ENCODE measurements around the gene NLE1. TPM values are rescaled to one million over a fixed set of nuclear protein-coding genes. Genes with fewer than 3 reads are reported as not detected.

The NLE1 gene
- polyA plus RNA-seq, 1 of the 3 experiments (the other 2 are of a cell fraction): 22.1 TPM

- ChIA-PET POLR2A (no interaction called here), CTCF (interaction anchor here (1.9 kb wide), 1 partner anchor 18 kb away, joined by 4 read pairs; no protein-coding TSS in a partner anchor)
- Histone ChIP-seq H3K36me3 (replicated peaks in 1 of 2; ENCODE audit: control insufficient read depth in 1 of 2, insufficient read depth in 2 of 2, low read length in 1 of 2) (peaks cover 22 to 51% of the 10 kb centered on the region in 2 experiments), H3K27me3 (ENCODE audit: insufficient read depth) (no peaks in the 10 kb centered on the region), H3K4me2 (no peak overlapping the region), H3K4me3 (ENCODE audit: low read depth in 2 of 2, low read length in 1 of 2) (no peak overlapping the region), H3K79me2 (ENCODE audit: insufficient read depth) (peaks cover 29% of the 10 kb centered on the region), H3K9me2 (no peaks in the 10 kb centered on the region), H3K9ac (no peak overlapping the region), H3K9me3 (no peaks in the 10 kb centered on the region), H3K4me1 (ENCODE audit: control insufficient read depth in 1 of 2, insufficient read depth in 2 of 2, low read depth in 1 of 2, low read length in 1 of 2) (peaks cover 0 to 3% of the 10 kb centered on the region in 2 experiments; a peak in 1 of 4 replicates), H3K27ac (ENCODE audit: low read depth in 2 of 2, low read length in 1 of 2) (no peak overlapping the region), H3F3A (replicated peaks; ENCODE audit: insufficient read depth) (no peaks in the 10 kb centered on the region), H4K20me1 (ENCODE audit: insufficient read depth) (no peaks in the 10 kb centered on the region), H2AFZ (ENCODE audit: low read depth) (no peak overlapping the region)
- TF ChIP-seq POLR2AphosphoS5 (IDR thresholded peaks at IDR 0.05; ENCODE audit: low read depth, low read length) (no peak), IRF3 (IDR thresholded peaks at IDR 0.05; ENCODE audit: low read depth, low read length) (no peak), JUND (IDR thresholded peaks at IDR 0.05) (no peak), YY1 (IDR thresholded peaks at IDR 0.05; ENCODE audit: low read depth) (no peak), REST (IDR thresholded peaks at IDR 0.05; ENCODE audit: low read depth, low read length) (no peak), NFIC (IDR thresholded peaks at IDR 0.05; ENCODE audit: borderline replicate concordance) (no peak), CHD2 (IDR thresholded peaks at IDR 0.05; ENCODE audit: low read length, partially characterized antibody) (no peak), MAX (IDR thresholded peaks at IDR 0.05; ENCODE audit: low read depth) (no peak), EZH2phosphoT487 (IDR thresholded peaks at IDR 0.05; ENCODE audit: borderline replicate concordance, low read depth) (no peak), MEF2A (IDR thresholded peaks at IDR 0.05; ENCODE audit: borderline replicate concordance, low read depth) (no peak), CTCF (IDR thresholded peaks at IDR 0.05) (no peak), ELF1 (IDR thresholded peaks at IDR 0.05) (no peak), NRF1 (IDR thresholded peaks at IDR 0.05; ENCODE audit: low read depth, low read length) (no peak), SIN3A (IDR thresholded peaks at IDR 0.05; ENCODE audit: borderline replicate concordance, low read depth, low read length) (no peak), RCOR1 (IDR thresholded peaks at IDR 0.05; ENCODE audit: low read length) (no peak)
- over 99% methylated on average over 6 of the region's 6 CpGs for WGBS (ENCODE audit: low lambda C conversion rate)
- no peak for DNase-seq
These were observed 3.9 kb downstream of the NLE1 start for GRCh38 chr17:35138218-35138617.

Data from SK-N-SH (cell line).